Spleen (tissue), 11 donors: ENCODE measurements around the gene LRRC3B. TPM values are rescaled to one million over a fixed set of nuclear protein-coding genes. Genes with fewer than 3 reads are reported as not detected.

Experiments used
- DNase-seq: peaks from one replicate; pipeline ENCODE4 v3.0.0-alpha.2; 2020
- H3K27ac ChIP-seq, 8 donors: fragments of 200-600 bp; sonication (generic) in 7 of 8; 1 replicate in 4 of 8; 2 replicates in 4 of 8; pipeline versions ENCODE4 v1.5.0 to v1.8.0; 2016 to 2021; ENCODE audit warnings: inconsistent platforms in 4 of 8, mild to moderate bottlenecking in 4 of 8, moderate library complexity in 1 of 8
- H3K27me3 ChIP-seq, 7 donors: fragments of 200-600 bp; sonication (generic) in 6 of 7; replicated peaks in 1 of 7; 1 replicate in 4 of 7; 2 replicates in 3 of 7; pipeline versions ENCODE4 v1.5.0 to v1.8.0; 2016 to 2021; ENCODE audit warnings: inconsistent platforms in 3 of 7, mild to moderate bottlenecking in 1 of 7
- H3K36me3 ChIP-seq, 6 donors: fragments of 200-600 bp; sonication (generic) in 5 of 6; 1 replicate in 4 of 6; 2 replicates in 2 of 6; pipeline versions ENCODE4 v1.5.0 to v1.8.0; 2016 to 2021; ENCODE audit warnings: inconsistent platforms in 2 of 6
- H3K4me1 ChIP-seq, 6 donors: fragments of 200-600 bp; sonication (generic) in 5 of 6; 1 replicate in 3 of 6; 2 replicates in 3 of 6; pipeline versions ENCODE4 v1.5.0 to v1.8.0; 2016 to 2021; ENCODE audit warnings: inconsistent platforms in 3 of 6
- H3K4me3 ChIP-seq, 8 donors: fragments of 200-600 bp; sonication (generic) in 7 of 8; 1 replicate in 4 of 8; 2 replicates in 4 of 8; pipeline versions ENCODE4 v1.5.0 to v1.8.0; 2016 to 2021; ENCODE audit warnings: inconsistent platforms in 4 of 8, mild to moderate bottlenecking in 4 of 8, moderate library complexity in 2 of 8
- H3K9me3 ChIP-seq, 8 donors: fragments of 200-600 bp; sonication (generic) in 7 of 8; 1 replicate in 4 of 8; 2 replicates in 4 of 8; pipeline versions ENCODE4 v1.5.0 to v1.8.0; 2016 to 2021; ENCODE audit warnings: inconsistent platforms in 4 of 8
- CTCF ChIP-seq, 11 experiments: fragments of 200-600 bp in 7 of 11; fragments of 450-650 bp in 4 of 11; sonication (generic) in 4 of 11; IDR thresholded peaks in 8 of 11; conservative IDR thresholded peaks in 3 of 11; 1 replicate in 7 of 11; 2 replicates in 4 of 11; pipeline versions ENCODE4 v1.4.0 to v1.8.0; 2016 to 2021; ENCODE audit warnings: antibody characterized with exemption in 11 of 11, inconsistent platforms in 4 of 11, mild to moderate bottlenecking in 1 of 11
- POLR2A ChIP-seq, 3 donors: fragments of 450-650 bp; IDR thresholded peaks; one replicate each; pipeline ENCODE4 v1.5.1; 2017; ENCODE audit warnings: antibody characterized with exemption in 3 of 3, mild to moderate bottlenecking in 1 of 3
- POLR2AphosphoS5 ChIP-seq, 3 donors: sonication (generic); formaldehyde crosslinking; IDR thresholded peaks; one replicate each; pipeline ENCODE4 v1.5.1; 2017; ENCODE audit warnings: antibody characterized with exemption in 3 of 3
- WGBS, 5 donors: extraction: QIAGEN DNeasy Blood & Tissue Kit in 3 of 5; methylation state at CpG; one replicate each; pipeline versions ENCODE4 v1.1.5 to v1.1.7; 2013 to 2018; 5-methylcytosine and 5-hydroxymethylcytosine counted together
- intact Hi-C: fragments of 100-400 bp; cut with DNase I; formaldehyde crosslinking; loops from one replicate; pipeline ENCODE4 v1.15.0; 2023; ENCODE audit warnings: low total_unique reads
- polyA plus RNA-seq, 3 donors: library from polyadenylated mRNA; stranded (reverse); fragments of 200-250 nt; gene quantifications; one replicate each; pipeline ENCODE4 v1.2.1, GENCODE V29; 2013
- total RNA-seq, 7 donors: library from RNA; depleted of rRNA in 3 of 7; stranded (reverse); fragments of >200 nt in 3 of 7; fragmentation: NEBNext Ultra II Directional in 4 of 7; extraction: Animal tissue kit (Norgen Biotek cat#: 25700) in 4 of 7; gene quantifications; one replicate each; pipeline versions ENCODE4 v1.1.0 to v1.2.1, GENCODE V29; 2016 to 2021
- donor health status: healthy with polysubstance abuse.
- donor health status: DM: no; HTN: no; CAD: no; lungs with moderate emphysema.
- donor health status: DM: no; HTN: no; CAD: no.
- donor health status: Bipolar disorder and iron deficiency.
- donor health status: healthy.
- donor health status: DM: no; HTN: no; CAD: no.
- donor health status: DM: yes; HTN: yes; CAD: no.

Gene LRRC3B
- total and polyA plus RNA-seq, 10 donors = 0.05 TPM; not detected in 9

GRCh38 chr3:26652164-26652563 lies 29.6 kb downstream of the LRRC3B start:
- Histone ChIP-seq H3K9me3 (no peaks in the 10 kb centered on the region), H3K27ac (no peak overlapping the region), H3K4me1 (no peaks in the 10 kb centered on the region), H3K36me3 (no peaks in the 10 kb centered on the region), H3K27me3 (no peaks in the 10 kb centered on the region), H3K4me3 (no peak overlapping the region)
- DNase-seq = no peak
- 67 to 79% (median 78%) methylated on average over 5 of the region's 5 CpGs for WGBS, 5 donors
- intact Hi-C loops = no loop called here
- TF ChIP-seq POLR2AphosphoS5 (IDR thresholded peaks at IDR 0.05) = no peak
- no peak for TF ChIP-seq POLR2A (IDR thresholded peaks at IDR 0.05)
- TF ChIP-seq CTCF (IDR thresholded peaks at IDR 0.05 in 8 of 11, conservative IDR thresholded peaks at IDR 0.05 in 3 of 11) = no peak

- WGBS, 5 donors = 70 to 95% (median 80%) methylated on average over 1 of the region's 1 CpG
Measured at GRCh38 chr3:26653811-26654425, 31.3 kb downstream of the LRRC3B start.

GRCh38 chr3:26655231-26655630 lies 32.7 kb downstream of the LRRC3B start:
- Histone ChIP-seq H3K27ac (no peak overlapping the region), H3K27me3 (no peaks in the 10 kb centered on the region), H3K4me1 (no peaks in the 10 kb centered on the region), H3K4me3 (no peak overlapping the region), H3K9me3 (no peaks in the 10 kb centered on the region), H3K36me3 (no peaks in the 10 kb centered on the region)
- 51 to 81% (median 58%) methylated on average over 2 of the region's 2 CpGs for WGBS, 5 donors
- no peak for DNase-seq
- intact Hi-C loops = no loop called here
- TF ChIP-seq CTCF (IDR thresholded peaks at IDR 0.05 in 8 of 11, conservative IDR thresholded peaks at IDR 0.05 in 3 of 11) (no peak), POLR2A (IDR thresholded peaks at IDR 0.05) (no peak), POLR2AphosphoS5 (IDR thresholded peaks at IDR 0.05) (no peak)

More at GRCh38 chr3:26653811-26654425, 31.3 kb downstream of the LRRC3B start:
- Histone ChIP-seq H3K4me3 (no peak overlapping the region), H3K27ac (no peak overlapping the region), H3K36me3 (no peaks in the 10 kb centered on the region), H3K27me3 (no peaks in the 10 kb centered on the region), H3K4me1 (no peaks in the 10 kb centered on the region), H3K9me3 (no peaks in the 10 kb centered on the region)
- intact Hi-C loops = no loop called here
- DNase-seq = no peak
- TF ChIP-seq CTCF (IDR thresholded peaks at IDR 0.05 in 8 of 11, conservative IDR thresholded peaks at IDR 0.05 in 3 of 11) = no peak
- TF ChIP-seq POLR2A (IDR thresholded peaks at IDR 0.05) = no peak
- no peak for TF ChIP-seq POLR2AphosphoS5 (IDR thresholded peaks at IDR 0.05)

- intact Hi-C loops = no loop called here
- no peak overlapping the region for H3K4me3 ChIP-seq
- no peaks in the 10 kb centered on the region for H3K27me3 ChIP-seq
- WGBS, 5 donors = 72 to 82% (median 76%) methylated on average over 6 of the region's 6 CpGs
- H3K36me3 ChIP-seq = no peaks in the 10 kb centered on the region
- no peak for TF ChIP-seq POLR2A (IDR thresholded peaks at IDR 0.05)
- no peak for TF ChIP-seq CTCF (IDR thresholded peaks at IDR 0.05 in 8 of 11, conservative IDR thresholded peaks at IDR 0.05 in 3 of 11)
- no peak for TF ChIP-seq POLR2AphosphoS5 (IDR thresholded peaks at IDR 0.05)
- H3K4me1 ChIP-seq = no peaks in the 10 kb centered on the region
- DNase-seq = no peak
- no peak overlapping the region for H3K27ac ChIP-seq
- H3K9me3 ChIP-seq = no peaks in the 10 kb centered on the region
Measured at GRCh38 chr3:26657348-26657976, 34.9 kb downstream of the LRRC3B start.
